Measurements from ENCODE around the gene ZDHHC14.

ZDHHC14 gene

DNA sequence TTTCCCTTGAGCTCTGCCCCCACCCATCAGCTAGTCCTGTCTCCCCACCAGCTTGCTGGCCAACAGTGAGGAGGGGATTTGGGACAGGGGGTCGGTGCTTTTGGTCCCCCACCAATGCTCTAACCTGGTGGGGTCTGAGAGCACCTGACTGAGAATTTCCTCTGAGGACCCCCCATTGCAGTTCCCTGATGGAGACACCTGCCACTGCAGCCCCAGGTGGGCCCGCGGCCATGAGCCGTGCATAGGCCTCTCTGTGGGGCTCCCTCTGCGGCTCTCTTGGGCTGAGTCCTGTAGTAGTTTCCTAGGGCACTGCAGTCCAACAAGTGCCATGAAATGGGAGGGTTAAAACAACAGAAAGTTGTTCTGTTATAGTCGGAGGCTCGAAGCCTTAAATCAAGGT, 269.8 kb downstream of the ZDHHC14 start:
- no peak overlapping the region for H3K4me3 ChIP-seq (ENCODE audit: low read depth, low read length)

DNA sequence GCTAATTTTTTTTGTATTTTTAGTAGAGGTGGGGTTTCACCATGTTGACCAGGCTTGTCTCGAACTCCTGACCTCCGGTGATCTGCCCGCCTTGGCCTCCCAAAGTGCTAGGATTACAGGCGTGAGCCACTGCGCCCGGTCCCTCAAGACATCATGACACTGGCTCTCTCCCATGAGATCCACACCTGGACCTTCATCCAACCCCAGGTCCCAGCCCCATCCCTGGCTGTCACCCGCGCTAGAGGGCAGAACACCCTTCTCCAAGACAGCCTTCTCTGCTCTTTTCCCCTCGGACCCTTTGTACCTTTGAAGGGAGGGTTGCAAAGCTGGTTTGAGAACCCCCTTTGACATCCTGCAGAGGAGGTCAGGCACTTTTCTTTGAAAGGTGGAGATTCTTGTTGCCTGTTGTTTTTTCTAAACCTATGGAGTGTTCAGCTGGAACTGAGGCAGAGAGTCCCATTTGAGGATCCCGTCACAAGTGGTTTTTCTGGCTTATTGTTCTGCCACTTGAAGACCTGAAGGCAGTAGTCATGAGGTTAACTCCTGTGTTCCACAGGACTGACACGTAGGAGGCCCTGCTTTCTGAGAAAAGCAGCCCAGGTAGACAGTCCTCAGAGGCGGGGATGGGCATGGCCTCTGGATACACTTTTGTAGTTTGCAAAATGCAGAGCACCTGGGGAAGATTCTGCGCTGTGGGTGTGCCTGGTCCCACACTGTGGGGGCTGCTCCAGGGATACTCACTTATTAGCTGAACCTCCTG, 270.9 kb downstream of the ZDHHC14 start:
- TF ChIP-seq, protein P1, sequence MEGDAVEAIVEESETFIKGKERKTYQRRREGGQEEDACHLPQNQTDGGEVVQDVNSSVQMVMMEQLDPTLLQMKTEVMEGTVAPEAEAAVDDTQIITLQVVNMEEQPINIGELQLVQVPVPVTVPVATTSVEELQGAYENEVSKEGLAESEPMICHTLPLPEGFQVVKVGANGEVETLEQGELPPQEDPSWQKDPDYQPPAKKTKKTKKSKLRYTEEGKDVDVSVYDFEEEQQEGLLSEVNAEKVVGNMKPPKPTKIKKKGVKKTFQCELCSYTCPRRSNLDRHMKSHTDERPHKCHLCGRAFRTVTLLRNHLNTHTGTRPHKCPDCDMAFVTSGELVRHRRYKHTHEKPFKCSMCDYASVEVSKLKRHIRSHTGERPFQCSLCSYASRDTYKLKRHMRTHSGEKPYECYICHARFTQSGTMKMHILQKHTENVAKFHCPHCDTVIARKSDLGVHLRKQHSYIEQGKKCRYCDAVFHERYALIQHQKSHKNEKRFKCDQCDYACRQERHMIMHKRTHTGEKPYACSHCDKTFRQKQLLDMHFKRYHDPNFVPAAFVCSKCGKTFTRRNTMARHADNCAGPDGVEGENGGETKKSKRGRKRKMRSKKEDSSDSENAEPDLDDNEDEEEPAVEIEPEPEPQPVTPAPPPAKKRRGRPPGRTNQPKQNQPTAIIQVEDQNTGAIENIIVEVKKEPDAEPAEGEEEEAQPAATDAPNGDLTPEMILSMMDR (IDR thresholded peaks at IDR 0.05; ENCODE audit: low read depth, low read length, missing control alignments), result no peak
- Histone ChIP-seq H3K27ac (no peak overlapping the region), H3K36me3 (replicated peaks) (no peaks in the 10 kb centered on the region), H3K27me3 (replicated peaks) (no peaks in the 10 kb centered on the region), H3K4me3 (ENCODE audit: low read depth, low read length) (no peak overlapping the region)
- in situ Hi-C loops (cut with HindIII; ENCODE audit: low pct_ligation_motif_present, low sequenced_read_pairs), result no loop called here
- no peak for DNase-seq

More for the DNA sequence above, 269.8 kb downstream of the ZDHHC14 start:
- Histone ChIP-seq H3K36me3 (replicated peaks) (no peaks in the 10 kb centered on the region), H3K27ac (no peak overlapping the region), H3K27me3 (replicated peaks) (no peaks in the 10 kb centered on the region)
- TF ChIP-seq, protein P1 (IDR thresholded peaks at IDR 0.05; ENCODE audit: low read depth, low read length, missing control alignments), result no peak
- in situ Hi-C loops (cut with HindIII; ENCODE audit: low pct_ligation_motif_present, low sequenced_read_pairs), result no loop called here
- no peak for DNase-seq

DNA sequence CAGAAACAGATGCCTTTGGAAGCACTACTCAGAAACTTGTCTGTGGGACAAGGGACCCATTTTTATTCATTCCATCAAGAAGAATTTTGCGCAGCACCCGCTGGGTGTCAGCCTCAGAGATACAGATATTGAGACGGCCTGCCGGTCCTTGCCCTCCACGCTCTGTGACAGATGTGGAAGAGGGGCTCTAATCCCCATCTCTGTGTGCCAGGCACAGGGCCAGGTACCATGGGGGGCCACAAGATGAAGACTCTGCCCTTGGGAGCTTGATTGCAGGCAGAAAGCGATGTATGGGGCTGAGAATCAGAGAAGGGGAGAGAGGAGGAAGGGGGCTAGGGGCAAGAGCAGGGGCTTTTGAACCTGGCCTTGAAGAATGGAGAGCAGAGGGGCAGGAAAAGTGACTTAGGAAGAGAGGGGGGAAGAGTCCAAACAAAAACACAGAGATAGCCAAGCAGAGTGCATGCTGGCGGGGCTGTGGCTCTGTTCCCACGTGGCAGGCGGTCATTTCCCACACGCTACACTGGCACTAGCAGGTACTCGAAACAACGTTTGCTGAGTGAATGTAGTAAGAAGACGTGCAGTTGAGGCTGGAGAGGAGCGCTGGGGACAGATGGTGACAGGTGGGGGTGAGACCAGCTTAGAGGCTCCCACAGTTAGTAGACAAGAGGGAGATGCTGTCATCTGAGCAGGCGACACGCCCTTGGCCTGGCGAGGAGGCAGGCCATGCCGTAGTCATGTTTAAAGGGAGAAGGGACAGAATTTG, 271.8 kb downstream of the ZDHHC14 start:
- no peak overlapping the region for H3K4me3 ChIP-seq (ENCODE audit: low read depth, low read length)
- H3K36me3 ChIP-seq (replicated peaks), result no peaks in the 10 kb centered on the region
- no peaks in the 10 kb centered on the region for H3K27me3 ChIP-seq (replicated peaks)
- DNase-seq, result no peak
- TF ChIP-seq, protein P1 (IDR thresholded peaks at IDR 0.05; ENCODE audit: low read depth, low read length, missing control alignments), result no peak
- in situ Hi-C loops (cut with HindIII; ENCODE audit: low pct_ligation_motif_present, low sequenced_read_pairs), result no loop called here
- no peak overlapping the region for H3K27ac ChIP-seq

DNA sequence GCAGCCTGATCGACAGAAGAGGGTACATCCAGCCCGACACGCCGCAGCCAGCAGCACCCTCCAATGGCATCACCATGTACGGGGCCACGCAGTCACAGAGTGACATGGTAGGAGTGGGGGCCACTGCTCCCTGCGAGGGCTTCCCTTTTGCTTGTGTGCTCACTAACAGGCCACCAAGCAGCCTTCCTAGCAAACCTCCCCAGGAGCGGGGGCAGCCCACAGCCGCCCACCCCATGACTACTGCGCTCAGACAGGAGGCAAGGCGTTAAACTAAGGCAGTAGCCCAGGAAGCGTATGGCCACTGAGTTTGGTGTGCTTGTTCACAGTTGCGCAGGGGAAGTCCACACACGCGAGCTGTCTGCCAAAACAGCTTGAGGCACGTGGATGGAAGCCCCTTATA, 272.5 kb downstream of the ZDHHC14 start:
- TF ChIP-seq, protein P1 (IDR thresholded peaks at IDR 0.05; ENCODE audit: low read depth, low read length, missing control alignments), result no peak

DNA sequence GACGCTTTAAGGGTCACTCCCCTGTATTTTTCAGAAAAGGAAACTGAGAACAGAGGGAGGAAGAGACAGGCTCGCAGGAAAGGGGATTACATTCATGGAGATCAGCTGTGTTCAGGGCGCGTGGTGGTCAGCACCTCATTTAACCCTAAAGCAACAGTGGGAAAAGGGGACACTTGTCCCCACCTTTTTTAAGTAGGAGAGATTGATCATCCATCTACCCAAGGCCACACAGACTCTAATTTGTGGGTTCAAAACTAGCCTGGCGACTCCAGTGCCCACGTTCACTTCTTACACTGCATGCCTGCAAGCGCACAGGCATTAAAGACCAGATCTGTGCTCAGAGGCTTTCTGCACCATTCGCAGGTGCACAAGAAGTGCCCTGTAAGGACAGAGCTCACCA, 274.1 kb downstream of the ZDHHC14 start:
- H3K27me3 ChIP-seq (replicated peaks), result no peaks in the 10 kb centered on the region
- TF ChIP-seq, protein P1 (IDR thresholded peaks at IDR 0.05; ENCODE audit: low read depth, low read length, missing control alignments), result no peak
- H3K36me3 ChIP-seq (replicated peaks), result no peaks in the 10 kb centered on the region
- in situ Hi-C loops (cut with HindIII; ENCODE audit: low pct_ligation_motif_present, low sequenced_read_pairs), result no loop called here
- no peak overlapping the region for H3K27ac ChIP-seq
- no peak overlapping the region for H3K4me3 ChIP-seq (ENCODE audit: low read depth, low read length)
- no peak for DNase-seq

More for the DNA sequence above, 272.5 kb downstream of the ZDHHC14 start:
- no peak overlapping the region for H3K4me3 ChIP-seq (ENCODE audit: low read depth, low read length)
- no peak overlapping the region for H3K27ac ChIP-seq
- no peak for DNase-seq
- in situ Hi-C loops (cut with HindIII; ENCODE audit: low pct_ligation_motif_present, low sequenced_read_pairs), result no loop called here
- no peaks in the 10 kb centered on the region for H3K36me3 ChIP-seq (replicated peaks)
- no peaks in the 10 kb centered on the region for H3K27me3 ChIP-seq (replicated peaks)
